Astrocyte (in vitro differentiated cells and primary cell): ENCODE results near the gene GPR62. TPM values are rescaled to one million over a fixed set of nuclear protein-coding genes. Genes with fewer than 3 reads are reported as not detected.

ENCODE experiments used
- DNase-seq: peaks from one replicate; pipeline ENCODE4 v3.0.0-alpha.2; 2010; ENCODE audit warnings: low read depth
- FAIRE-seq: peaks from 2 replicates; lab custom pipeline; 2011; peaks lifted over from hg19 to GRCh38; lab: Jason Lieb, UNC
- H2AFZ ChIP-seq: 2 replicates; pipeline ENCODE4 v1.6.0; 2012; ENCODE audit warnings: low read depth, low read length, inconsistent platforms
- H3K27ac ChIP-seq: 2 replicates; pipeline ENCODE4 v1.5.1; 2011; ENCODE audit warnings: low read depth, low read length, inconsistent platforms
- H3K27me3 ChIP-seq: 2 replicates; pipeline ENCODE4 v1.6.0; 2011; ENCODE audit warnings: low read length, inconsistent platforms; ENCODE audit not compliant: insufficient read depth
- H3K36me3 ChIP-seq: 2 replicates; pipeline ENCODE4 v1.5.1; 2011; ENCODE audit warnings: low read length, inconsistent platforms; ENCODE audit not compliant: insufficient read depth
- H3K4me1 ChIP-seq: 2 replicates; pipeline ENCODE4 v1.5.1; 2011; ENCODE audit warnings: low read length, inconsistent platforms; ENCODE audit not compliant: insufficient read depth
- H3K4me2 ChIP-seq: 2 replicates; pipeline ENCODE4 v1.6.0; 2012; ENCODE audit warnings: low read length, inconsistent platforms
- H3K4me3 ChIP-seq: 2 replicates; pipeline ENCODE4 v1.5.1; 2011; ENCODE audit warnings: low read depth, mild to moderate bottlenecking, low read length, inconsistent platforms; ENCODE audit not compliant: insufficient read depth
- H3K79me2 ChIP-seq: 2 replicates; pipeline ENCODE4 v1.6.0; 2012; ENCODE audit warnings: mild to moderate bottlenecking, low read length, inconsistent platforms; ENCODE audit not compliant: insufficient read depth
- H3K9ac ChIP-seq: 2 replicates; pipeline ENCODE4 v1.6.0; 2012; ENCODE audit warnings: mild to moderate bottlenecking, low read length, inconsistent platforms
- H3K9me3 ChIP-seq: 2 replicates; pipeline ENCODE4 v1.5.1; 2012; ENCODE audit warnings: low read depth, mild to moderate bottlenecking, low read length, inconsistent platforms; ENCODE audit not compliant: insufficient read depth
- H4K20me1 ChIP-seq: 2 replicates; pipeline ENCODE4 v1.6.0; 2012; ENCODE audit warnings: low read length, inconsistent platforms; ENCODE audit not compliant: insufficient read depth
- H3K27ac Mint-ChIP-seq: one replicate; pipeline ENCODE4 v1.8.0; 2021; ENCODE audit warnings: mild to moderate bottlenecking, mixed read lengths; ENCODE audit not compliant: unreplicated experiment
- H3K27me3 Mint-ChIP-seq: one replicate; pipeline ENCODE4 v1.8.0; 2021; ENCODE audit warnings: low read depth, mixed read lengths; ENCODE audit not compliant: unreplicated experiment
- H3K36me3 Mint-ChIP-seq: one replicate; pipeline ENCODE4 v1.8.0; 2021; ENCODE audit warnings: low read depth, mixed read lengths; ENCODE audit not compliant: unreplicated experiment
- H3K4me1 Mint-ChIP-seq: one replicate; pipeline ENCODE4 v1.8.0; 2021; ENCODE audit warnings: low read depth, mixed read lengths; ENCODE audit not compliant: unreplicated experiment
- H3K4me3 Mint-ChIP-seq: one replicate; pipeline ENCODE4 v1.8.0; 2021; ENCODE audit warnings: mild to moderate bottlenecking, moderate library complexity, mixed read lengths; ENCODE audit not compliant: unreplicated experiment
- H3K9me3 Mint-ChIP-seq: one replicate; pipeline ENCODE4 v1.8.0; 2021; ENCODE audit warnings: mild to moderate bottlenecking, mixed read lengths; ENCODE audit not compliant: unreplicated experiment
- EZH2 ChIP-seq: IDR thresholded peaks from 2 replicates; pipeline ENCODE4 v1.6.1; 2012; ENCODE audit warnings: mild to moderate bottlenecking, low read length, inconsistent platforms; ENCODE audit not compliant: insufficient read depth
- total RNA-seq: library from RNA; stranded (reverse); gene quantifications from 2 replicates; pipeline ENCODE4 v1.2.1, GENCODE V29; 2021
- TF ChIP-seq, protein P1 (sequence below): IDR thresholded peaks from 2 replicates; pipeline ENCODE4 v1.5.1; 2011; ENCODE audit warnings: low read depth, mild to moderate bottlenecking, inconsistent platforms, low read length, moderate library complexity; ENCODE audit not compliant: insufficient read depth

Gene GPR62
- total RNA-seq, 1 donor from 2014 or later = not detected

DNA sequence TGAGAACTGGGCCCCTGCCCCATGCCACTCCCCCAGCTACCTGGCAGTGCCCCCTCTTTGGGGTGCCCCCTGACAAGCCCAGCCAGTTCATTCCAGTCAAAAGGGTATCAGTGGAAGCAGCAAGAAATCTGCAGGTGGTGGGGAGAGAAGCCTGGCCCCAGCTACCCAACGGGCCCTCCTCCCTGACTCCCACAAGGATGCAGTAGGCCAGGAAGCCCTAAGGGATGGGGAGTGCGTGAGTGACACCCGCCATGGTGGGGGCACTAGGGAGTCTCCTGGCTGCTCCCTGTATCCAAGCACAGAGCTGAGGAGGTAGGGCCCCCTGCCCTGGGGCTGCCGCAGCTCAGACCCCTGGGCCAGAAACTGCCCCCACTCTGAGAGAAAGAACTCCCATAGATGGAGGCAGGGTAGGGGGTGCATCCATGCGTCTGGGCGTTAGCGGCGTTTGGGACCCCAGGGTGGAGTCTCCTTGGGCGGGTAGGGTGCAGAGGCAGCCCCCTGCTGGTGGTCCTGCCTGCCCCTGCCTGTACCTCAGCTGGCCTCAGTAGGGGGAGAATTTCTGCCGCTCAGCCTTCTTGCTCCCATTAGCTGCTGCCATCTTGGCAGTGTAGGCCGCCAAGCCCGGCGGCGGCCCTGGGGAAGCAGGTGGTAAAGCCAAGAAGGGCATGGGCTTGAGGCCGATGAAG is 2.5 kb downstream of the GPR62 start:
- Histone ChIP-seq H3K4me1 (peaks cover 9% of the 10 kb centered on the region), H3K9me3 (no peaks in the 10 kb centered on the region), H4K20me1 (peaks cover 39% of the 10 kb centered on the region), H3K27me3 (peaks cover 7% of the 10 kb centered on the region), H3K9ac (no peak overlapping the region), H3K4me3 (no peak overlapping the region), H3K79me2 (no peaks in the 10 kb centered on the region), H3K4me2 (no peak overlapping the region), H2AFZ (no peak overlapping the region), H3K36me3 (peaks cover 4% of the 10 kb centered on the region), H3K27ac (no peak overlapping the region)
- Mint-ChIP-seq H3K4me1 (no peaks in the 10 kb centered on the region), H3K9me3 (peaks cover 5% of the 10 kb centered on the region), H3K27ac (no peak overlapping the region), H3K4me3 (no peak overlapping the region), H3K27me3 (peaks cover 25% of the 10 kb centered on the region), H3K36me3 (peaks cover 29% of the 10 kb centered on the region)
- DNase-seq (no peak), FAIRE-seq (no peak)
- TF ChIP-seq, protein P1, sequence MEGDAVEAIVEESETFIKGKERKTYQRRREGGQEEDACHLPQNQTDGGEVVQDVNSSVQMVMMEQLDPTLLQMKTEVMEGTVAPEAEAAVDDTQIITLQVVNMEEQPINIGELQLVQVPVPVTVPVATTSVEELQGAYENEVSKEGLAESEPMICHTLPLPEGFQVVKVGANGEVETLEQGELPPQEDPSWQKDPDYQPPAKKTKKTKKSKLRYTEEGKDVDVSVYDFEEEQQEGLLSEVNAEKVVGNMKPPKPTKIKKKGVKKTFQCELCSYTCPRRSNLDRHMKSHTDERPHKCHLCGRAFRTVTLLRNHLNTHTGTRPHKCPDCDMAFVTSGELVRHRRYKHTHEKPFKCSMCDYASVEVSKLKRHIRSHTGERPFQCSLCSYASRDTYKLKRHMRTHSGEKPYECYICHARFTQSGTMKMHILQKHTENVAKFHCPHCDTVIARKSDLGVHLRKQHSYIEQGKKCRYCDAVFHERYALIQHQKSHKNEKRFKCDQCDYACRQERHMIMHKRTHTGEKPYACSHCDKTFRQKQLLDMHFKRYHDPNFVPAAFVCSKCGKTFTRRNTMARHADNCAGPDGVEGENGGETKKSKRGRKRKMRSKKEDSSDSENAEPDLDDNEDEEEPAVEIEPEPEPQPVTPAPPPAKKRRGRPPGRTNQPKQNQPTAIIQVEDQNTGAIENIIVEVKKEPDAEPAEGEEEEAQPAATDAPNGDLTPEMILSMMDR = no peak
- no peak for TF ChIP-seq EZH2

DNA sequence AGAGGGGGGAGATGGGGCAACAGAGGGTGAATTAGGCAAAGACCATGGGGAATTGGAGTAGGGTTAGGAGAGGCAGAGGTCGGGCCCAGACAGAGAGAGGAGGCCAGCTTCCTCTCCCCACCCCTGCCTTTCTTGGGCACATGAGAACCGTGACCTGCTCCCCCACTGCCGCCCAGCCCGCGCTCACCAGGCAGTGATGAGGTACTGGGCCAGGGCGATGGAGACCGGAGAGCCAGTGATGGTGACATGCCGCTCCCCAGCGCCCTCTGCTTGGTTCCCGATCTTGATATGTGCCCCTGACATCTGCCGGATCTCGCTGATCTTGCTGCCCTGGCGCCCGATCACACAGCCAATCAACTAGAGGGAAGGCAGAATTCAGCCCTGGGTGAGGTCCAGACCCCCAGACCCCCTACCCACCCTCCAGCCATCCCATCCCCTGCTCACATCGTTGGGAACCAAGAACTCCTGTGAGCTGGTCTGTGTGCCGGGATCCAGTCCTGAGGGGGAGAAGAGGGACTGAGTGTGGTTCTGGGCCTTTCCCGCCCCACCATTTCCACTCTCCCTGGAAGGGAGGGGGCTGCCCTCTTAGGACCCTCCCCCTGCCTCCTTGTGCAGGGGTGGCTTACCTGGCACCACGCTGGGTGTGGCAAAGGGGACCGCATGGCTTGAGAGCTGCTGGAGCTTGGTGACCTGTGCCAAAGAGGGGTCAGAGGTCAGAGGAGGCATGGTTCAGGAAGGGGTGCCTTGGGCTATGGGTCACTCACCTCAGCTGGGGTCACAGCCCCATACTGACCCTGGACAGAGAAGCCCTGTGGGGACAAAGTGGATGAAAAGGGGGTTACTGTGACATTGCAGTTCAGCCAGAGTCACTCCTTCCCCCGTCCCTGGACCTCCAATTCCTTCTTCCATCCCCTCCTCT is 3.7 kb downstream of the GPR62 start:
- Mint-ChIP-seq H3K9me3 (peaks cover 1% of the 10 kb centered on the region), H3K4me3 (no peak overlapping the region), H3K36me3 (peaks cover 30% of the 10 kb centered on the region), H3K4me1 (no peaks in the 10 kb centered on the region), H3K27me3 (peaks cover 15% of the 10 kb centered on the region), H3K27ac (no peak overlapping the region)
- H2AFZ ChIP-seq = no peak overlapping the region
- peaks cover 10% of the 10 kb centered on the region for H3K79me2 ChIP-seq
- H3K27ac ChIP-seq = no peak overlapping the region
- H3K4me2 ChIP-seq = no peak overlapping the region
- peaks cover 51% of the 10 kb centered on the region for H4K20me1 ChIP-seq
- peaks cover 4% of the 10 kb centered on the region for H3K36me3 ChIP-seq
- H3K27me3 ChIP-seq = peaks cover 7% of the 10 kb centered on the region
- no peak for DNase-seq
- H3K9ac ChIP-seq = no peak overlapping the region
- peaks cover 3% of the 10 kb centered on the region for H3K4me1 ChIP-seq
- TF ChIP-seq, protein P1 = no peak
- TF ChIP-seq EZH2 = no peak
- no peak for FAIRE-seq
- H3K4me3 ChIP-seq = no peak overlapping the region
- no peaks in the 10 kb centered on the region for H3K9me3 ChIP-seq
